Astrocyte (in vitro differentiated cells and primary cell): ENCODE measurements around the gene CRB3. TPM values are rescaled to one million over a fixed set of nuclear protein-coding genes. Genes with fewer than 3 reads are reported as not detected.

Experiments used
- DNase-seq: peaks from one replicate; pipeline ENCODE4 v3.0.0-alpha.2; 2010; ENCODE audit warnings: low read depth
- FAIRE-seq: peaks from 2 replicates; lab custom pipeline; 2011; peaks lifted over from hg19 to GRCh38; lab: Jason Lieb, UNC
- H2AFZ ChIP-seq: 2 replicates; pipeline ENCODE4 v1.6.0; 2012; ENCODE audit warnings: low read depth, low read length, inconsistent platforms
- H3K27ac ChIP-seq: 2 replicates; pipeline ENCODE4 v1.5.1; 2011; ENCODE audit warnings: low read depth, low read length, inconsistent platforms
- H3K27me3 ChIP-seq: 2 replicates; pipeline ENCODE4 v1.6.0; 2011; ENCODE audit warnings: low read length, inconsistent platforms; ENCODE audit not compliant: insufficient read depth
- H3K36me3 ChIP-seq: 2 replicates; pipeline ENCODE4 v1.5.1; 2011; ENCODE audit warnings: low read length, inconsistent platforms; ENCODE audit not compliant: insufficient read depth
- H3K4me1 ChIP-seq: 2 replicates; pipeline ENCODE4 v1.5.1; 2011; ENCODE audit warnings: low read length, inconsistent platforms; ENCODE audit not compliant: insufficient read depth
- H3K4me2 ChIP-seq: 2 replicates; pipeline ENCODE4 v1.6.0; 2012; ENCODE audit warnings: low read length, inconsistent platforms
- H3K4me3 ChIP-seq: 2 replicates; pipeline ENCODE4 v1.5.1; 2011; ENCODE audit warnings: low read depth, mild to moderate bottlenecking, low read length, inconsistent platforms; ENCODE audit not compliant: insufficient read depth
- H3K79me2 ChIP-seq: 2 replicates; pipeline ENCODE4 v1.6.0; 2012; ENCODE audit warnings: mild to moderate bottlenecking, low read length, inconsistent platforms; ENCODE audit not compliant: insufficient read depth
- H3K9ac ChIP-seq: 2 replicates; pipeline ENCODE4 v1.6.0; 2012; ENCODE audit warnings: mild to moderate bottlenecking, low read length, inconsistent platforms
- H3K9me3 ChIP-seq: 2 replicates; pipeline ENCODE4 v1.5.1; 2012; ENCODE audit warnings: low read depth, mild to moderate bottlenecking, low read length, inconsistent platforms; ENCODE audit not compliant: insufficient read depth
- H4K20me1 ChIP-seq: 2 replicates; pipeline ENCODE4 v1.6.0; 2012; ENCODE audit warnings: low read length, inconsistent platforms; ENCODE audit not compliant: insufficient read depth
- H3K27ac Mint-ChIP-seq: one replicate; pipeline ENCODE4 v1.8.0; 2021; ENCODE audit warnings: mild to moderate bottlenecking, mixed read lengths; ENCODE audit not compliant: unreplicated experiment
- H3K27me3 Mint-ChIP-seq: one replicate; pipeline ENCODE4 v1.8.0; 2021; ENCODE audit warnings: low read depth, mixed read lengths; ENCODE audit not compliant: unreplicated experiment
- H3K36me3 Mint-ChIP-seq: one replicate; pipeline ENCODE4 v1.8.0; 2021; ENCODE audit warnings: low read depth, mixed read lengths; ENCODE audit not compliant: unreplicated experiment
- H3K4me1 Mint-ChIP-seq: one replicate; pipeline ENCODE4 v1.8.0; 2021; ENCODE audit warnings: low read depth, mixed read lengths; ENCODE audit not compliant: unreplicated experiment
- H3K4me3 Mint-ChIP-seq: one replicate; pipeline ENCODE4 v1.8.0; 2021; ENCODE audit warnings: mild to moderate bottlenecking, moderate library complexity, mixed read lengths; ENCODE audit not compliant: unreplicated experiment
- H3K9me3 Mint-ChIP-seq: one replicate; pipeline ENCODE4 v1.8.0; 2021; ENCODE audit warnings: mild to moderate bottlenecking, mixed read lengths; ENCODE audit not compliant: unreplicated experiment
- CTCF ChIP-seq: IDR thresholded peaks from 2 replicates; pipeline ENCODE4 v1.5.1; 2011; ENCODE audit warnings: low read depth, mild to moderate bottlenecking, inconsistent platforms, low read length, moderate library complexity; ENCODE audit not compliant: insufficient read depth
- EZH2 ChIP-seq: IDR thresholded peaks from 2 replicates; pipeline ENCODE4 v1.6.1; 2012; ENCODE audit warnings: mild to moderate bottlenecking, low read length, inconsistent platforms; ENCODE audit not compliant: insufficient read depth
- total RNA-seq: library from RNA; stranded (reverse); gene quantifications from 2 replicates; pipeline ENCODE4 v1.2.1, GENCODE V29; 2021

The CRB3 gene
- total RNA-seq, 1 donor from 2014 or later, result 1.6 TPM

GRCh38 chr19:6452223-6452614 is 11.9 kb upstream of the CRB3 start:
- no peaks in the 10 kb centered on the region for H3K4me1 ChIP-seq
- no peaks in the 10 kb centered on the region for H3K36me3 ChIP-seq
- H3K79me2 ChIP-seq, result no peaks in the 10 kb centered on the region
- H3K9ac ChIP-seq, result no peak overlapping the region
- Mint-ChIP-seq H3K4me1 (no peaks in the 10 kb centered on the region), H3K27me3 (no peaks in the 10 kb centered on the region), H3K27ac (no peak overlapping the region), H3K4me3 (no peak overlapping the region), H3K9me3 (peaks cover 13% of the 10 kb centered on the region), H3K36me3 (peaks cover 28% of the 10 kb centered on the region)
- peaks cover 8% of the 10 kb centered on the region for H3K9me3 ChIP-seq
- no peaks in the 10 kb centered on the region for H4K20me1 ChIP-seq
- DNase-seq, result no peak
- FAIRE-seq, result no peak
- TF ChIP-seq CTCF (no peak), EZH2 (no peak)
- no peak overlapping the region for H3K4me2 ChIP-seq
- no peaks in the 10 kb centered on the region for H3K27me3 ChIP-seq
- H3K27ac ChIP-seq, result no peak overlapping the region
- H2AFZ ChIP-seq, result no peak overlapping the region
- no peak overlapping the region for H3K4me3 ChIP-seq

GRCh38 chr19:6452899-6453298 is 11.2 kb upstream of the CRB3 start:
- Histone ChIP-seq H3K9ac (no peak overlapping the region), H3K4me3 (no peak overlapping the region), H4K20me1 (no peaks in the 10 kb centered on the region), H3K4me1 (peaks cover 3% of the 10 kb centered on the region), H3K27me3 (no peaks in the 10 kb centered on the region), H3K79me2 (no peaks in the 10 kb centered on the region), H3K4me2 (no peak overlapping the region), H2AFZ (no peak overlapping the region), H3K36me3 (no peaks in the 10 kb centered on the region), H3K9me3 (peaks cover 8% of the 10 kb centered on the region), H3K27ac (no peak overlapping the region)
- H3K4me1 Mint-ChIP-seq, result no peaks in the 10 kb centered on the region
- no peak for DNase-seq
- peaks cover 13% of the 10 kb centered on the region for H3K9me3 Mint-ChIP-seq
- no peak overlapping the region for H3K4me3 Mint-ChIP-seq
- no peaks in the 10 kb centered on the region for H3K27me3 Mint-ChIP-seq
- peaks cover 28% of the 10 kb centered on the region for H3K36me3 Mint-ChIP-seq
- H3K27ac Mint-ChIP-seq, result no peak overlapping the region
- no peak for TF ChIP-seq CTCF
- no peak for TF ChIP-seq EZH2
- no peak for FAIRE-seq

- Histone ChIP-seq H3K9me3 (peaks cover 8% of the 10 kb centered on the region), H3K27ac (no peak overlapping the region), H3K9ac (no peak overlapping the region), H4K20me1 (no peaks in the 10 kb centered on the region), H3K79me2 (no peaks in the 10 kb centered on the region), H3K4me3 (no peak overlapping the region), H3K27me3 (no peaks in the 10 kb centered on the region), H3K4me2 (no peak overlapping the region), H2AFZ (no peak overlapping the region), H3K4me1 (peaks cover 9% of the 10 kb centered on the region), H3K36me3 (no peaks in the 10 kb centered on the region)
- peaks cover 13% of the 10 kb centered on the region for H3K9me3 Mint-ChIP-seq
- no peaks in the 10 kb centered on the region for H3K27me3 Mint-ChIP-seq
- TF ChIP-seq CTCF (no peak), EZH2 (no peak)
- no peak for FAIRE-seq
- H3K36me3 Mint-ChIP-seq, result peaks cover 28% of the 10 kb centered on the region
- H3K4me1 Mint-ChIP-seq, result no peaks in the 10 kb centered on the region
- no peak for DNase-seq
- no peak overlapping the region for H3K27ac Mint-ChIP-seq
- H3K4me3 Mint-ChIP-seq, result no peak overlapping the region
These were observed 10.0 kb upstream of the CRB3 start for GRCh38 chr19:6453951-6454565.
